H1 (cell line): ENCODE results near the gene ADGB. TPM values are rescaled to one million over a fixed set of nuclear protein-coding genes. Genes with fewer than 3 reads are reported as not detected.

Experiments
- CTCF ChIA-PET: fragments of 300-600 bp; sonication (Branson Sonifier 250); formaldehyde crosslinking; loops from one replicate; lab custom pipeline; 2021; ENCODE audit not compliant: partially characterized antibody; lab: Charles Lee
- POLR2A ChIA-PET: fragments of 300-600 bp; sonication (Branson Sonifier 250); formaldehyde crosslinking; loops from one replicate; lab custom pipeline; 2021; ENCODE audit warnings: inconsistent platforms; ENCODE audit not compliant: partially characterized antibody; lab: Charles Lee
- DNase-seq, 2 experiments: peaks; one replicate each; pipeline versions ENCODE4 v3.0.0 to v3.0.0-alpha.2; 2010 to 2022; ENCODE audit warnings: low spot score in 2 of 2, low read depth in 1 of 2, mixed read lengths in 1 of 2
- FAIRE-seq: peaks from 2 replicates; lab custom pipeline; 2011; peaks lifted over from hg19 to GRCh38; lab: Jason Lieb, UNC
- H2AFZ ChIP-seq: 2 replicates; pipeline ENCODE4 v1.8.1; 2012; ENCODE audit warnings: low read length, inconsistent platforms
- H2AK5ac ChIP-seq: 2 replicates; pipeline ENCODE4 v1.6.1; 2013; ENCODE audit warnings: low read depth, low read length
- H2BK120ac ChIP-seq: replicated peaks from 2 replicates; pipeline ENCODE3; 2013; ENCODE audit warnings: low read depth, low read length, inconsistent platforms
- H2BK12ac ChIP-seq: 2 replicates; pipeline ENCODE4 v1.6.1; 2013; ENCODE audit warnings: low read depth, low read length
- H2BK15ac ChIP-seq: 2 replicates; pipeline ENCODE4 v1.6.1; 2013; ENCODE audit warnings: low read length
- H2BK20ac ChIP-seq: 2 replicates; pipeline ENCODE4 v1.6.1; 2013; ENCODE audit warnings: low read length
- H2BK5ac ChIP-seq: 2 replicates; pipeline ENCODE4 v1.6.1; 2013; ENCODE audit warnings: low read depth, low read length
- H3K14ac ChIP-seq: 2 replicates; pipeline ENCODE4 v1.6.1; 2013; ENCODE audit warnings: inconsistent platforms; ENCODE audit not compliant: insufficient read length
- H3K18ac ChIP-seq: 2 replicates; pipeline ENCODE4 v1.6.1; 2013; ENCODE audit warnings: low read length; ENCODE audit errors: extremely low read depth
- H3K23ac ChIP-seq: 2 replicates; pipeline ENCODE4 v1.6.1; 2013; ENCODE audit warnings: inconsistent platforms; ENCODE audit not compliant: insufficient read length
- H3K23me2 ChIP-seq: 2 replicates; pipeline ENCODE4 v1.6.1; 2013; ENCODE audit warnings: low read depth, low read length
- H3K27ac ChIP-seq: 2 replicates; pipeline ENCODE4 v1.6.1; 2011; ENCODE audit warnings: low read depth, low read length, inconsistent platforms
- H3K27me3 ChIP-seq, 4 experiments: replicated peaks in 1 of 4; 1 replicate in 1 of 4; 2 replicates in 3 of 4; pipeline versions ENCODE4 v1.6.1 to v1.8.1; 2011 to 2013; ENCODE audit warnings: low read length in 3 of 4, mild to moderate bottlenecking in 3 of 4, inconsistent platforms in 2 of 4, mixed read lengths in 2 of 4, moderate library complexity in 1 of 4; ENCODE audit not compliant: control insufficient read depth in 3 of 4, insufficient read depth in 3 of 4; ENCODE audit errors: extremely low read depth in 1 of 4
- H3K36me3 ChIP-seq, 4 experiments: 2 replicates each; pipeline versions ENCODE4 v1.6.1 to v1.8.1; 2011 to 2013; ENCODE audit warnings: mild to moderate bottlenecking in 4 of 4, low read length in 3 of 4, moderate library complexity in 2 of 4, control low read depth in 1 of 4, inconsistent platforms in 1 of 4; ENCODE audit not compliant: insufficient read depth in 4 of 4, control insufficient read depth in 2 of 4
- H3K4ac ChIP-seq: replicated peaks from 2 replicates; pipeline ENCODE3; 2013; ENCODE audit warnings: low read length, low read depth, mixed read lengths, inconsistent platforms; ENCODE audit not compliant: insufficient read length
- H3K4me1 ChIP-seq, 4 experiments: replicated peaks in 1 of 4; 1 replicate in 1 of 4; 2 replicates in 3 of 4; pipeline versions ENCODE4 v1.6.1 to v1.8.1; 2011 to 2013; ENCODE audit warnings: low read length in 3 of 4, inconsistent platforms in 2 of 4, mixed read lengths in 1 of 4; ENCODE audit not compliant: insufficient read depth in 4 of 4, control insufficient read depth in 3 of 4
- H3K4me2 ChIP-seq, 2 experiments: 2 replicates each; pipeline versions ENCODE4 v1.6.1 to v1.8.1; 2011 to 2013; ENCODE audit warnings: low read depth in 2 of 2, low read length in 2 of 2, control low read depth in 1 of 2, inconsistent platforms in 1 of 2, mild to moderate bottlenecking in 1 of 2; ENCODE audit not compliant: insufficient read depth in 1 of 2
- H3K4me3 ChIP-seq, 4 experiments: fragments of 200-600, 300-600 bp in 1 of 4; sonication (generic), shearing (Covaris generic), sonication (Bioruptor Twin) in 1 of 4; 2 replicates each; pipeline versions ENCODE4 v1.5.1 to v1.8.1; 2011 to 2016; ENCODE audit warnings: low read length in 4 of 4, low read depth in 3 of 4, control low read depth in 2 of 4, inconsistent platforms in 2 of 4, mild to moderate bottlenecking in 2 of 4, mixed read lengths in 1 of 4, moderate library complexity in 1 of 4; ENCODE audit not compliant: insufficient read depth in 2 of 4; ENCODE audit errors: extremely low read depth in 1 of 4
- H3K56ac ChIP-seq: replicated peaks from 2 replicates; pipeline ENCODE3; 2013; ENCODE audit warnings: low read depth, mild to moderate bottlenecking, mixed read lengths, low read length, inconsistent platforms; ENCODE audit not compliant: insufficient read length
- H3K79me1 ChIP-seq: 2 replicates; pipeline ENCODE4 v1.6.1; 2013; ENCODE audit warnings: low read depth, low read length, control low read depth
- H3K79me2 ChIP-seq, 2 experiments: 2 replicates each; pipeline versions ENCODE4 v1.6.1 to v1.8.1; 2012 to 2013; ENCODE audit warnings: low read length in 2 of 2, mild to moderate bottlenecking in 2 of 2, inconsistent platforms in 1 of 2; ENCODE audit not compliant: insufficient read depth in 2 of 2, control insufficient read depth in 1 of 2
- H3K9ac ChIP-seq, 4 experiments: replicated peaks in 1 of 4; 1 replicate in 1 of 4; 2 replicates in 3 of 4; pipeline versions ENCODE4 v1.6.1 to v1.8.1; 2011 to 2013; ENCODE audit warnings: low read depth in 3 of 4, low read length in 3 of 4, control low read depth in 2 of 4, mild to moderate bottlenecking in 2 of 4, moderate library complexity in 2 of 4, inconsistent platforms in 1 of 4; ENCODE audit errors: extremely low read depth in 1 of 4
- H3K9me3 ChIP-seq, 2 experiments: 2 replicates each; pipeline versions ENCODE4 v1.6.1 to v1.8.1; 2012 to 2013; ENCODE audit warnings: mild to moderate bottlenecking in 2 of 2, moderate library complexity in 2 of 2, control low read depth in 1 of 2, inconsistent platforms in 1 of 2, low read depth in 1 of 2, low read length in 1 of 2, mixed read lengths in 1 of 2; ENCODE audit not compliant: insufficient read depth in 2 of 2
- H4K20me1 ChIP-seq, 2 experiments: replicated peaks in 1 of 2; 2 replicates each; pipeline versions ENCODE3 to v1.8.1; 2011 to 2013; ENCODE audit warnings: inconsistent platforms in 2 of 2, low read length in 2 of 2, mild to moderate bottlenecking in 1 of 2; ENCODE audit not compliant: insufficient read depth in 2 of 2, control insufficient read depth in 1 of 2
- H4K5ac ChIP-seq: 2 replicates; pipeline ENCODE4 v1.6.1; 2013; ENCODE audit warnings: low read length, low read depth, mixed read lengths, inconsistent platforms; ENCODE audit not compliant: insufficient read length
- H4K8ac ChIP-seq: 2 replicates; pipeline ENCODE4 v1.8.0; 2013; ENCODE audit warnings: mild to moderate bottlenecking, moderate library complexity, low read length, inconsistent platforms; ENCODE audit not compliant: insufficient read depth; ENCODE audit errors: extremely low read depth
- H4K91ac ChIP-seq: replicated peaks from 2 replicates; pipeline ENCODE3; 2013; ENCODE audit warnings: low read length, mixed read lengths, inconsistent platforms; ENCODE audit not compliant: insufficient read length
- CHD1 ChIP-seq: IDR thresholded peaks from 2 replicates; pipeline ENCODE4 v1.6.1; 2012; ENCODE audit warnings: low read depth, low read length, improper control_type of control experiment
- GTF2F1 ChIP-seq: IDR thresholded peaks from 2 replicates; pipeline ENCODE4 v1.6.1; 2012; ENCODE audit warnings: low read depth, low read length, improper control_type of control experiment, borderline replicate concordance
- MAFK ChIP-seq: IDR thresholded peaks from 2 replicates; pipeline ENCODE4 v1.6.1; 2012; ENCODE audit warnings: low read depth, mild to moderate bottlenecking, improper control_type of control experiment, low read length
- POLR2A ChIP-seq, 2 experiments: IDR thresholded peaks; 1 replicate in 1 of 2; 2 replicates in 1 of 2; pipeline ENCODE4 v1.6.1; 2011; ENCODE audit warnings: low read depth in 2 of 2, low read length in 2 of 2, mild to moderate bottlenecking in 2 of 2; ENCODE audit errors: control extremely low read depth in 1 of 2
- SRF ChIP-seq: IDR thresholded peaks from 2 replicates; pipeline ENCODE4 v1.6.1; 2011; ENCODE audit warnings: mild to moderate bottlenecking, low read depth, low read length, moderate library complexity
- WGBS, 2 experiments: shearing (Covaris generic) in 1 of 2; methylation state at CpG; one replicate each; pipeline versions ENCODE4 v1.1.6 to v1.1.7; 2013 to 2015; ENCODE audit warnings: low lambda C conversion rate in 2 of 2, mixed read lengths in 2 of 2, inconsistent platforms in 1 of 2, low coverage in 1 of 2, missing lambda C conversion rate in 1 of 2; ENCODE audit not compliant: insufficient replicate concordance in 2 of 2, insufficient coverage in 1 of 2, insufficient read length in 1 of 2; ENCODE audit errors: extremely low coverage in 1 of 2, missing lambda C conversion rate in 1 of 2; 5-methylcytosine and 5-hydroxymethylcytosine counted together
- polyA plus RNA-seq, 7 experiments: library from polyadenylated mRNA; depleted of rRNA in 3 of 7; stranded (reverse) in 5 of 7; unstranded in 2 of 7; fragments of >200 nt in 5 of 7; fragments of 200-250 nt in 2 of 7; gene quantifications; 1 replicate in 5 of 7; 2 replicates in 1 of 7; 4 replicates in 1 of 7; pipeline versions ENCODE4 v1.2.1 to v1.2.3, GENCODE V29; 2011 to 2013; ENCODE audit warnings: missing spikeins in 2 of 7, mixed read lengths in 2 of 7
- total RNA-seq: library from RNA; stranded (reverse); fragmentation: NEBNext Ultra II Directional; extraction: Animal tissue kit (Norgen Biotek cat#: 25700); gene quantifications from 2 replicates; pipeline ENCODE4 v1.2.1, GENCODE V29; 2021

The ADGB gene
- total and polyA plus RNA-seq, 2 of the 8 experiments (the other 6 are each of a cell fraction or from before 2014, with no cell fraction given) = not detected

DNA sequence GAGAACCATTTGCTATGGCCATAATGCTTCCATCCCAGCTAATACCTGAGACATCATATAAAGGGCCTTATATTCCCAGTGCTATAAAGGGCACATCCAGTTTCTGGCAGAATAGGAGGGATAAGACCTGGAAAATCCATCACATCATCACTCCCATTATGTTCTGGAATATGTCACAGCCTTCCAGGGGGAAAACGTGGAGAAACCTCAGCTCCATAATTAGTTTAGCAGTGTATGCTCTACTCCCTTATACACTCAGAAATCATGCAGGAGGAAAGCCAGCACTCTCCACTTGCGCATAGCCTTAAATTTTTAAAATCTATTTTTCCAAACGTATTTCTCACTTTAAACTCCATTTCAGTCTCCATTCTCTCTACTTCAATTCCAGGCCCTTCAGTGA lies 140.9 kb downstream of the ADGB start:
- H4K20me1 ChIP-seq = no peaks in the 10 kb centered on the region
- no peak overlapping the region for H4K5ac ChIP-seq
- no peak overlapping the region for H2AK5ac ChIP-seq
- no peak overlapping the region for H3K4me3 ChIP-seq
- no peak overlapping the region for H4K8ac ChIP-seq
- H4K91ac ChIP-seq = no peak overlapping the region
- whole genome bisulfite sequencing, 2 experiments = 72 to 92% methylated on average over 2 to 3 of the region's 3 CpGs
- H3K4ac ChIP-seq = no peak overlapping the region
- H3K56ac ChIP-seq = no peak overlapping the region
- H2AFZ ChIP-seq = no peak overlapping the region
- H3K79me2 ChIP-seq = no peaks in the 10 kb centered on the region
- no peak overlapping the region for H3K18ac ChIP-seq
- no peaks in the 10 kb centered on the region for H3K79me1 ChIP-seq
- no peak overlapping the region for H3K27ac ChIP-seq
- ChIA-PET POLR2A (no interaction called here), CTCF (no interaction called here)
- no peak overlapping the region for H2BK15ac ChIP-seq
- no peak overlapping the region for H3K14ac ChIP-seq
- no peak for DNase-seq
- no peak overlapping the region for H3K4me2 ChIP-seq
- H3K36me3 ChIP-seq = no peaks in the 10 kb centered on the region
- no peak overlapping the region for H2BK120ac ChIP-seq
- H2BK12ac ChIP-seq = no peak overlapping the region
- FAIRE-seq = no peak
- no peak overlapping the region for H2BK5ac ChIP-seq
- H3K9me3 ChIP-seq = no peaks in the 10 kb centered on the region
- H3K23me2 ChIP-seq = no peaks in the 10 kb centered on the region
- no peak overlapping the region for H2BK20ac ChIP-seq
- no peak overlapping the region for H3K9ac ChIP-seq
- H3K4me1 ChIP-seq = no peaks in the 10 kb centered on the region
- no peaks in the 10 kb centered on the region for H3K27me3 ChIP-seq
- no peak overlapping the region for H3K23ac ChIP-seq
- TF ChIP-seq SRF = no peak
- no peak for TF ChIP-seq MAFK
- no peak for TF ChIP-seq POLR2A (IDR thresholded peaks at IDR 0.05; ENCODE audit: control extremely low read depth in 1 of 2, low read depth in 2 of 2, low read length in 2 of 2)
- TF ChIP-seq GTF2F1 = no peak
- TF ChIP-seq CHD1 = no peak
